IMR-90 (cell line): ENCODE results near the gene LAMB3. TPM values are rescaled to one million over a fixed set of nuclear protein-coding genes. Genes with fewer than 3 reads are reported as not detected.

Experiments
- ATAC-seq: fragments of 200-7000 bp; cut with Tn5 transposase; 2 replicates; pipeline ENCODE4 v1.9.1; 2020; ENCODE audit warnings: low read depth, mild to moderate bottlenecking, moderate library complexity
- BruUV-seq: library from RNA; stranded (reverse); fragments of 400-500 nt; replicated peaks from 2 replicates; lab custom pipeline; 2021; lab: Mats Ljungman, UMichigan
- CTCF ChIA-PET: fragments of 300-600 bp; formaldehyde crosslinking; extraction: SDS; loops from one replicate; lab custom pipeline; 2021; ENCODE audit warnings: antibody characterized with exemption; lab: Yijun Ruan, JAX
- POLR2A ChIA-PET: fragments of 300-600 bp; sonication (Branson Sonifier 250); formaldehyde crosslinking; loops from one replicate; lab custom pipeline; 2022; ENCODE audit warnings: antibody characterized with exemption; ENCODE audit not compliant: unreplicated experiment; lab: Charles Lee
- DNase-seq: peaks from one replicate; pipeline ENCODE4 v3.0.0; 2013
- H2AFZ ChIP-seq: replicated peaks from 2 replicates; pipeline ENCODE3; 2013; ENCODE audit warnings: low read length, mild to moderate bottlenecking; ENCODE audit not compliant: poor library complexity
- H2AK5ac ChIP-seq: 2 replicates; pipeline ENCODE4 v1.6.1; 2013; ENCODE audit warnings: low read depth, low read length, inconsistent platforms
- H2AK9ac ChIP-seq: replicated peaks from 2 replicates; pipeline ENCODE3; 2013; ENCODE audit warnings: mild to moderate bottlenecking, low read depth, low read length, moderate library complexity; ENCODE audit not compliant: poor library complexity
- H2BK120ac ChIP-seq: 2 replicates; pipeline ENCODE4 v1.6.1; 2013; ENCODE audit warnings: low read depth, low read length, inconsistent platforms
- H2BK15ac ChIP-seq: 3 replicates; pipeline ENCODE4 v1.6.1; 2013; ENCODE audit warnings: low read depth, low read length, inconsistent platforms
- H2BK20ac ChIP-seq: 2 replicates; pipeline ENCODE4 v1.6.1; 2013; ENCODE audit warnings: low read depth, mild to moderate bottlenecking, inconsistent platforms, low read length, moderate library complexity
- H2BK5ac ChIP-seq: 2 replicates; pipeline ENCODE4 v1.6.1; 2013; ENCODE audit warnings: mild to moderate bottlenecking, low read depth, low read length, inconsistent platforms; ENCODE audit not compliant: poor library complexity, severe bottlenecking
- H3K14ac ChIP-seq: replicated peaks from 2 replicates; pipeline ENCODE4 v1.6.1; 2013; ENCODE audit warnings: low read depth, low read length, inconsistent platforms
- H3K18ac ChIP-seq: 2 replicates; pipeline ENCODE4 v1.6.1; 2013; ENCODE audit warnings: low read depth, low read length, control low read depth
- H3K23ac ChIP-seq: 2 replicates; pipeline ENCODE4 v1.6.1; 2013; ENCODE audit warnings: low read depth, low read length, inconsistent platforms
- H3K27ac ChIP-seq: 2 replicates; pipeline ENCODE4 v1.5.1; 2013; ENCODE audit warnings: mild to moderate bottlenecking, control low read depth, low read length; ENCODE audit not compliant: insufficient read depth
- H3K27me3 ChIP-seq: 2 replicates; pipeline ENCODE4 v1.6.1; 2013; ENCODE audit warnings: low read length; ENCODE audit not compliant: control insufficient read depth, insufficient read depth
- H3K36me3 ChIP-seq: 2 replicates; pipeline ENCODE4 v1.6.1; 2013; ENCODE audit warnings: low read length, mixed read lengths; ENCODE audit not compliant: control insufficient read depth, insufficient read depth
- H3K4ac ChIP-seq: 2 replicates; pipeline ENCODE4 v1.6.1; 2013; ENCODE audit warnings: low read depth, low read length, inconsistent platforms
- H3K4me1 ChIP-seq: 2 replicates; pipeline ENCODE4 v1.6.1; 2013; ENCODE audit warnings: low read length, mixed read lengths; ENCODE audit not compliant: control insufficient read depth, insufficient read depth
- H3K4me2 ChIP-seq: 2 replicates; pipeline ENCODE4 v1.6.1; 2013; ENCODE audit warnings: low read depth, mild to moderate bottlenecking, control low read depth, low read length, moderate library complexity
- H3K4me3 ChIP-seq: 2 replicates; pipeline ENCODE4 v1.5.1; 2013; ENCODE audit warnings: low read depth, mild to moderate bottlenecking, control low read depth, low read length, moderate library complexity; ENCODE audit not compliant: insufficient read depth
- H3K56ac ChIP-seq: 2 replicates; pipeline ENCODE4 v1.6.1; 2013; ENCODE audit warnings: low read length, inconsistent platforms; ENCODE audit not compliant: insufficient read depth; ENCODE audit errors: extremely low read depth
- H3K79me1 ChIP-seq, 2 experiments: 2 replicates each; pipeline ENCODE4 v1.6.1; 2013; ENCODE audit warnings: low read length in 2 of 2, inconsistent platforms in 1 of 2, low read depth in 1 of 2
- H3K9ac ChIP-seq: 2 replicates; pipeline ENCODE4 v1.6.1; 2013; ENCODE audit warnings: low read depth, low read length, control low read depth
- H3K9me1 ChIP-seq: 2 replicates; pipeline ENCODE4 v1.6.1; 2013; ENCODE audit warnings: low read length, inconsistent platforms; ENCODE audit not compliant: insufficient read depth
- H3K9me3 ChIP-seq: 2 replicates; pipeline ENCODE4 v1.6.1; 2013; ENCODE audit warnings: low read length; ENCODE audit not compliant: control insufficient read depth, insufficient read depth
- H4K20me1 ChIP-seq: 2 replicates; pipeline ENCODE4 v1.6.1; 2013; ENCODE audit warnings: low read length, inconsistent platforms; ENCODE audit not compliant: insufficient read depth
- H4K5ac ChIP-seq: 2 replicates; pipeline ENCODE4 v1.6.1; 2013; ENCODE audit warnings: mild to moderate bottlenecking, low read depth, low read length, control low read depth
- H4K8ac ChIP-seq, 2 experiments: 2 replicates each; pipeline ENCODE4 v1.6.1; 2013; ENCODE audit warnings: low read depth in 2 of 2, low read length in 2 of 2, control low read depth in 1 of 2, inconsistent platforms in 1 of 2
- H4K91ac ChIP-seq: 2 replicates; pipeline ENCODE4 v1.6.1; 2013; ENCODE audit warnings: low read depth, low read length, inconsistent platforms; ENCODE audit not compliant: insufficient read depth
- BHLHE40 ChIP-seq: fragments of 150-350 bp; IDR thresholded peaks from 2 replicates; pipeline ENCODE4 v1.6.1; 2016; ENCODE audit warnings: mild to moderate bottlenecking, low read depth, low read length
- CEBPB ChIP-seq: IDR thresholded peaks from 2 replicates; pipeline ENCODE4 v1.6.1; 2012; ENCODE audit warnings: low read depth, low read length, improper control_type of control experiment
- CHD1 ChIP-seq: IDR thresholded peaks from 2 replicates; pipeline ENCODE4 v1.6.1; 2012; ENCODE audit warnings: low read depth, low read length, improper control_type of control experiment
- FOS ChIP-seq: fragments of 150-350 bp; IDR thresholded peaks from 2 replicates; pipeline ENCODE4 v1.6.1; 2016; ENCODE audit warnings: low read depth, low read length
- MAFK ChIP-seq: IDR thresholded peaks from 2 replicates; pipeline ENCODE4 v1.6.1; 2012; ENCODE audit warnings: low read depth, low read length, improper control_type of control experiment
- MAZ ChIP-seq: IDR thresholded peaks from 2 replicates; pipeline ENCODE4 v1.6.1; 2012; ENCODE audit warnings: low read depth, mild to moderate bottlenecking, low read length, improper control_type of control experiment, moderate library complexity, borderline replicate concordance
- MXI1 ChIP-seq: IDR thresholded peaks from 2 replicates; pipeline ENCODE4 v1.6.1; 2012; ENCODE audit warnings: low read depth, mild to moderate bottlenecking, low read length, moderate library complexity, borderline replicate concordance
- NFE2L2 ChIP-seq: fragments of 150-350 bp; IDR thresholded peaks from 2 replicates; pipeline ENCODE4 v1.6.1; 2016; ENCODE audit warnings: low read depth, mild to moderate bottlenecking, low read length
- RAD21 ChIP-seq: IDR thresholded peaks from 2 replicates; pipeline ENCODE4 v1.6.1; 2012; ENCODE audit warnings: low read length, improper control_type of control experiment
- RCOR1 ChIP-seq: IDR thresholded peaks from 2 replicates; pipeline ENCODE4 v1.6.1; 2012; ENCODE audit warnings: mild to moderate bottlenecking, low read length, improper control_type of control experiment; ENCODE audit not compliant: insufficient replicate concordance
- RFX5 ChIP-seq: IDR thresholded peaks from 2 replicates; pipeline ENCODE4 v1.8.0; 2012; ENCODE audit warnings: low read depth, mild to moderate bottlenecking, low read length, moderate library complexity
- SMC3 ChIP-seq: fragments of 150-350 bp; IDR thresholded peaks from 2 replicates; pipeline ENCODE4 v1.6.1; 2016; ENCODE audit warnings: low read depth, mild to moderate bottlenecking, antibody characterized with exemption, low read length, moderate library complexity
- WGBS, 2 experiments: methylation state at CpG; one replicate each; pipeline versions ENCODE4 v1.1.5 to v1.1.7; 2013; ENCODE audit warnings: missing lambda C conversion rate in 2 of 2; ENCODE audit not compliant: insufficient read length in 1 of 2; ENCODE audit errors: extremely low coverage in 2 of 2; 5-methylcytosine and 5-hydroxymethylcytosine counted together
- dilution Hi-C: fragments of 300-500 bp; cut with HindIII; formaldehyde crosslinking; loops from one replicate; pipeline ENCODE4 v1.14.3; 2018; ENCODE audit warnings: low sequenced_read_pairs; ENCODE audit not compliant: unreplicated experiment
- in situ Hi-C: fragments of 300-500 bp; cut with MboI; formaldehyde crosslinking; loops from 3 replicates; pipeline ENCODE4 v1.14.3; 2019; ENCODE audit warnings: low sequenced_read_pairs, inconsistent platforms, mixed read lengths
- intact Hi-C: fragments of 100-400 bp; cut with micrococcal nuclease; formaldehyde crosslinking; loops from 2 replicates; pipeline ENCODE4 v1.10.0; 2022
- polyA plus RNA-seq, 3 experiments: library from polyadenylated mRNA; depleted of rRNA; stranded (reverse); fragments of >200 nt; gene quantifications; 2 replicates each; pipeline ENCODE4 v1.2.3, GENCODE V29; 2012; ENCODE audit warnings: low replicate concordance in 1 of 3
- total RNA-seq: library from RNA; depleted of rRNA; stranded (reverse); fragments of >200 nt; gene quantifications from 2 replicates; pipeline ENCODE4 v1.2.3, GENCODE V29; 2012
- TF ChIP-seq, protein P1 (sequence below): fragments of 150-350 bp; IDR thresholded peaks from 2 replicates; pipeline ENCODE4 v1.6.1; 2016; ENCODE audit warnings: low read depth, mild to moderate bottlenecking, low read length, moderate library complexity, borderline replicate concordance
- TF ChIP-seq, protein P2 (sequence below): fragments of 150-350 bp; IDR thresholded peaks from 2 replicates; pipeline ENCODE4 v1.6.1; 2017; ENCODE audit warnings: mild to moderate bottlenecking, antibody characterized with exemption, low read length, low read depth
- TF ChIP-seq, protein P3 (sequence below): conservative IDR thresholded peaks from 2 replicates; pipeline ENCODE4 v1.5.1; 2012; ENCODE audit warnings: mild to moderate bottlenecking, low read depth, low read length, improper control_type of control experiment

Gene LAMB3
- total and polyA plus RNA-seq, 2 of the 4 experiments (the other 2 are of a cell fraction), result 0.72 to 2.1 TPM

DNA sequence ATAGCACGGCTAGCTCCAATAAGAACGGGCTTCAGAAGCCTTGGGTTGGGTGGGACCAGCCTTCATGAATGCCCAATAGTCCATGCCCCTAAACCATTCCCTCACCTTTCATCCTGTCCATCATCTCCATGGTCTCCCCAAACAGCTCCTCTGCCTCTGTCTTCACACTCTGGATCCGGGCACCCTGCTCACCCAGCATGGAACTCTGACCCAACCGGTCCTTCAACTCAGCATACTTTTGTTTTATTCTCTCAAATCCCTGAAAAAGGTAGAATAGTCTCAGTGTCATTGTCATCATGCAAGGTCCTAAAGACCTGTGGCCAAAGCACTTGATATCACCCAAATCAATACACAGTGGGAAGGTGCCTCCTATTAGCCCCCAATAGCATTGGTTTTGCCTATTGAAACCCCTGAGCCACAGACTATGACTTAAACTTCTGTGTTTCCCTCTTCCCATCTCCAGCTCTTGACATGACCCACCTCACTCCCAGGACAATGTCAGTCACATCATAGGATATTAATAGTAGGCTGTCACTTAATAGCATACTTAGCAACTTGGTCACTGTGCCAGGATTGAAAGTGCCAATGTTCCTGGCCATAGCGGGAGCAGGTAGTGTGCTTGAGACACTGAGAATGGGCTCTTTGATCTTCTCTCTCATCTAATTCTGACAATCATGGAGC, 35.7 kb downstream of the LAMB3 start:
- Histone ChIP-seq H3K23ac (no peak overlapping the region), H3K9me1 (no peaks in the 10 kb centered on the region), H3K56ac (no peak overlapping the region), H4K20me1 (no peaks in the 10 kb centered on the region), H4K91ac (no peak overlapping the region), H3K9me3 (no peaks in the 10 kb centered on the region), H3K14ac (no peak overlapping the region), H3K4me2 (no peak overlapping the region), H3K4ac (no peak overlapping the region), H4K8ac (no peak overlapping the region), H3K18ac (no peak overlapping the region), H2BK5ac (no peak overlapping the region), H2AFZ (no peak overlapping the region), H2BK20ac (no peak overlapping the region), H2AK9ac (no peak overlapping the region), H2BK120ac (no peak overlapping the region), H3K4me3 (no peak overlapping the region), H4K5ac (no peak overlapping the region), H2AK5ac (no peak overlapping the region), H3K4me1 (no peaks in the 10 kb centered on the region), H3K27ac (no peak overlapping the region), H3K27me3 (no peaks in the 10 kb centered on the region), H2BK15ac (no peak overlapping the region), H3K36me3 (no peaks in the 10 kb centered on the region), H3K79me1 (no peaks in the 10 kb centered on the region), H3K9ac (no peak overlapping the region)
- in situ Hi-C loops, result no loop called here
- TF ChIP-seq CEBPB, result no peak
- TF ChIP-seq BHLHE40, result no peak
- TF ChIP-seq RCOR1, result no peak
- TF ChIP-seq RAD21, result no peak
- TF ChIP-seq, protein P1, sequence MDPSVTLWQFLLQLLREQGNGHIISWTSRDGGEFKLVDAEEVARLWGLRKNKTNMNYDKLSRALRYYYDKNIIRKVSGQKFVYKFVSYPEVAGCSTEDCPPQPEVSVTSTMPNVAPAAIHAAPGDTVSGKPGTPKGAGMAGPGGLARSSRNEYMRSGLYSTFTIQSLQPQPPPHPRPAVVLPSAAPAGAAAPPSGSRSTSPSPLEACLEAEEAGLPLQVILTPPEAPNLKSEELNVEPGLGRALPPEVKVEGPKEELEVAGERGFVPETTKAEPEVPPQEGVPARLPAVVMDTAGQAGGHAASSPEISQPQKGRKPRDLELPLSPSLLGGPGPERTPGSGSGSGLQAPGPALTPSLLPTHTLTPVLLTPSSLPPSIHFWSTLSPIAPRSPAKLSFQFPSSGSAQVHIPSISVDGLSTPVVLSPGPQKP, result no peak
- TF ChIP-seq, protein P2, sequence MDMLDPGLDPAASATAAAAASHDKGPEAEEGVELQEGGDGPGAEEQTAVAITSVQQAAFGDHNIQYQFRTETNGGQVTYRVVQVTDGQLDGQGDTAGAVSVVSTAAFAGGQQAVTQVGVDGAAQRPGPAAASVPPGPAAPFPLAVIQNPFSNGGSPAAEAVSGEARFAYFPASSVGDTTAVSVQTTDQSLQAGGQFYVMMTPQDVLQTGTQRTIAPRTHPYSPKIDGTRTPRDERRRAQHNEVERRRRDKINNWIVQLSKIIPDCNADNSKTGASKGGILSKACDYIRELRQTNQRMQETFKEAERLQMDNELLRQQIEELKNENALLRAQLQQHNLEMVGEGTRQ, result no peak
- no peak for TF ChIP-seq FOS
- no peak for TF ChIP-seq MAFK
- no peak for TF ChIP-seq MXI1
- TF ChIP-seq RFX5, result no peak
- TF ChIP-seq, protein P3, sequence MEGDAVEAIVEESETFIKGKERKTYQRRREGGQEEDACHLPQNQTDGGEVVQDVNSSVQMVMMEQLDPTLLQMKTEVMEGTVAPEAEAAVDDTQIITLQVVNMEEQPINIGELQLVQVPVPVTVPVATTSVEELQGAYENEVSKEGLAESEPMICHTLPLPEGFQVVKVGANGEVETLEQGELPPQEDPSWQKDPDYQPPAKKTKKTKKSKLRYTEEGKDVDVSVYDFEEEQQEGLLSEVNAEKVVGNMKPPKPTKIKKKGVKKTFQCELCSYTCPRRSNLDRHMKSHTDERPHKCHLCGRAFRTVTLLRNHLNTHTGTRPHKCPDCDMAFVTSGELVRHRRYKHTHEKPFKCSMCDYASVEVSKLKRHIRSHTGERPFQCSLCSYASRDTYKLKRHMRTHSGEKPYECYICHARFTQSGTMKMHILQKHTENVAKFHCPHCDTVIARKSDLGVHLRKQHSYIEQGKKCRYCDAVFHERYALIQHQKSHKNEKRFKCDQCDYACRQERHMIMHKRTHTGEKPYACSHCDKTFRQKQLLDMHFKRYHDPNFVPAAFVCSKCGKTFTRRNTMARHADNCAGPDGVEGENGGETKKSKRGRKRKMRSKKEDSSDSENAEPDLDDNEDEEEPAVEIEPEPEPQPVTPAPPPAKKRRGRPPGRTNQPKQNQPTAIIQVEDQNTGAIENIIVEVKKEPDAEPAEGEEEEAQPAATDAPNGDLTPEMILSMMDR, result no peak
- TF ChIP-seq SMC3, result no peak
- no peak for TF ChIP-seq MAZ
- TF ChIP-seq NFE2L2, result no peak
- no peak for TF ChIP-seq CHD1
- no CpG with 5 or more reads among the region's 5 CpGs for WGBS, 2 experiments
- ChIA-PET CTCF (interaction anchor here (1.7 kb wide), 1 partner anchor 26 kb away, joined by 3 read pairs; no protein-coding TSS in a partner anchor), POLR2A (no interaction called here)
- intact Hi-C loops, result no loop called here
- no peak for ATAC-seq
- DNase-seq, result no peak
- BruUV-seq, result no TSS peak
- dilution Hi-C loops, result no loop called here
